AG04450 (cell line): Measurements from ENCODE around the gene SFTPB. TPM values are rescaled to one million over a fixed set of nuclear protein-coding genes. Genes with fewer than 3 reads are reported as not detected.
"Not testable (repeated sequence)": the region's sequence is repeated elsewhere in the genome, so short reads cannot be mapped to it uniquely, and the experiment has no call there.

Experiments used
- CTCF ChIA-PET: fragments of 300-600, 350-600 bp; formaldehyde crosslinking; extraction: SDS; loops from one replicate; lab custom pipeline; 2022; ENCODE audit warnings: antibody characterized with exemption, inconsistent platforms; lab: Charles Lee
- POLR2A ChIA-PET: fragments of 350-600 bp; formaldehyde crosslinking; extraction: SDS; loops from one replicate; lab custom pipeline; 2021; ENCODE audit warnings: antibody characterized with exemption, inconsistent platforms; lab: Yijun Ruan, JAX
- DNase-seq: peaks from one replicate; pipeline ENCODE4 v3.0.0-alpha.2; 2011; ENCODE audit warnings: low read depth, low spot score
- H3K27ac ChIP-seq: one replicate; pipeline ENCODE4 v1.5.1; 2012; ENCODE audit warnings: low read depth, low read length, control low read depth
- H3K27me3 ChIP-seq: one replicate; pipeline ENCODE4 v1.6.0; 2012; ENCODE audit warnings: low read length; ENCODE audit not compliant: control insufficient read depth, insufficient read depth
- H3K4me3 ChIP-seq: 2 replicates; pipeline ENCODE4 v1.5.1; 2011; ENCODE audit warnings: mild to moderate bottlenecking, low read depth, low read length, control low read depth
- H3K9me3 ChIP-seq: 2 replicates; pipeline ENCODE4 v1.5.1; 2012; ENCODE audit warnings: low read length; ENCODE audit not compliant: control insufficient read depth, insufficient read depth
- polyA plus RNA-seq: library from polyadenylated mRNA; depleted of rRNA; stranded (reverse); fragments of >200 nt; gene quantifications from 2 replicates; pipeline ENCODE4 v1.2.3, GENCODE V29; 2011
- TF ChIP-seq, protein P1 (sequence below): IDR thresholded peaks from 2 replicates; pipeline ENCODE4 v1.5.1; 2011; ENCODE audit warnings: low read depth, low read length, control low read depth, inconsistent platforms

SFTPB gene
- polyA plus RNA-seq, 1 experiment: not detected

DNA sequence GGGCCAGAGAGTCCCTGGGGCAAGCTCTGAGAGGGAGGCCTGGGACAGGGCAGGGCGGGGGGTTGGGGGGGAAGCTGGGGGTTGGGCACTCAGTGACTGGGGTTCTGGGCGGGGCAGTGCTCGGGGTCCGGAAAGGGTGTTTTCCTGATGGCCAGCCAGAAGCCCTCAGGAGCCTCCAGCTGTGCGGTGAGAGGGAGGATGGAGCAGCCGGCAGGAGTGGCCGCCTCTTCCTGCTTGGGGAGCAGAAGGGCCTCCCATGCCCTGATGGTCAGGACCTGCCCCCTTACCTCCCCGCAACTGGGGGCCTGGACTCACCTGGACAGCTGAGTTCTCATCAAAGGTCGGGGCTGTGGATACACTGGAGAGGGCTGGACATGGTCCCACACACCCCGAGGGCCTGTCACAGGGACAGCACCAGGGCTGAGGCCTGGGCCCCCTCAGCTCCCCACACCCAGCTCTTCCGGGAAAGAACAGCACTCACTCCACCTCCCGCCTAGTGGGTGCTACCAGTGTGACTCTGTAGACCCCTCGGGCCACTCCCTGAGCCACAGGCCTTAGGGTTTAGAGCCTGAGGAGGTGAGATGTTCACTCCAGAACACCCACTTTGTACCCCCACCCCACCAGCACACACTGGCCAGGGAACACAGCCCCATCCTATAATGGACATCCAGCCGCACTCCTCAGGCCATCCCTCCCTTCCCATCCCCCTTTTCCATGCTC lies 6.7 kb downstream of the SFTPB start:
- ChIA-PET CTCF (interaction anchor here (0.6 to 3.4 kb wide), 2 partner anchors 13 to 18 kb away, joined by 4 to 11 read pairs; no protein-coding TSS in a partner anchor), POLR2A (interaction anchor here (1.1 kb wide), 1 partner anchor 8 kb away, joined by 3 read pairs; no protein-coding TSS in a partner anchor)
- H3K4me3 ChIP-seq: no peak overlapping the region
- no peaks in the 10 kb centered on the region for H3K27me3 ChIP-seq
- no peaks in the 10 kb centered on the region; the same call in 1 of the 2 replicates for H3K9me3 ChIP-seq
- TF ChIP-seq, protein P1, sequence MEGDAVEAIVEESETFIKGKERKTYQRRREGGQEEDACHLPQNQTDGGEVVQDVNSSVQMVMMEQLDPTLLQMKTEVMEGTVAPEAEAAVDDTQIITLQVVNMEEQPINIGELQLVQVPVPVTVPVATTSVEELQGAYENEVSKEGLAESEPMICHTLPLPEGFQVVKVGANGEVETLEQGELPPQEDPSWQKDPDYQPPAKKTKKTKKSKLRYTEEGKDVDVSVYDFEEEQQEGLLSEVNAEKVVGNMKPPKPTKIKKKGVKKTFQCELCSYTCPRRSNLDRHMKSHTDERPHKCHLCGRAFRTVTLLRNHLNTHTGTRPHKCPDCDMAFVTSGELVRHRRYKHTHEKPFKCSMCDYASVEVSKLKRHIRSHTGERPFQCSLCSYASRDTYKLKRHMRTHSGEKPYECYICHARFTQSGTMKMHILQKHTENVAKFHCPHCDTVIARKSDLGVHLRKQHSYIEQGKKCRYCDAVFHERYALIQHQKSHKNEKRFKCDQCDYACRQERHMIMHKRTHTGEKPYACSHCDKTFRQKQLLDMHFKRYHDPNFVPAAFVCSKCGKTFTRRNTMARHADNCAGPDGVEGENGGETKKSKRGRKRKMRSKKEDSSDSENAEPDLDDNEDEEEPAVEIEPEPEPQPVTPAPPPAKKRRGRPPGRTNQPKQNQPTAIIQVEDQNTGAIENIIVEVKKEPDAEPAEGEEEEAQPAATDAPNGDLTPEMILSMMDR: no peak
- no peak for DNase-seq
- H3K27ac ChIP-seq: no peak overlapping the region

DNA sequence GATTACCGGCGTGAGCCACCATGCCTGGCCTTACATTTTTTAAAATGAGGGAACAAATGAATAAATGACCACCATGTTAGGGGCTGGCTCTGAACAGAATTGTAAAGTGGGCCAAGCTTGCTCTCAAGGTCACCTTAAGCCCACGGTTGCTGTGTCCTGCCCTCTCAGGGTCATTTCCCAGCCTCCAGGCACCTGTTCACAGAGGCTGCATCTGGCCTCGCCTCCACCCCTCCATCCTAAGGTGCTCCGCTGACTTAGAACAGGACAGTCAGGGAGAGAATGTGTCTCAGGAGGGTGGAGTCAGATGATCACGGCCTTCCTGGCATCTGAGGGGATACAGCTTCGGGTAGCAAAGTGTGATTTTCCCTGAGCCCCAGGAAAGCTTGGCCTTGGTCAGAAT lies 7.3 kb downstream of the SFTPB start:
- H3K27me3 ChIP-seq: no peaks in the 10 kb centered on the region
- H3K4me3 ChIP-seq: no peak overlapping the region
- no peak overlapping the region for H3K27ac ChIP-seq
- H3K9me3 ChIP-seq: no peaks in the 10 kb centered on the region; the same call in 1 of the 2 replicates
- CTCF ChIA-PET: interaction anchor here (0.6 to 3.4 kb wide), 3 partner anchors 12 to 53 kb away, joined by 4 to 11 read pairs (median 4); no protein-coding TSS in a partner anchor
- no peak for DNase-seq
- POLR2A ChIA-PET: interaction anchor here (1.1 kb wide), 1 partner anchor 8 kb away, joined by 3 read pairs; no protein-coding TSS in a partner anchor
- TF ChIP-seq, protein P1: no peak

DNA sequence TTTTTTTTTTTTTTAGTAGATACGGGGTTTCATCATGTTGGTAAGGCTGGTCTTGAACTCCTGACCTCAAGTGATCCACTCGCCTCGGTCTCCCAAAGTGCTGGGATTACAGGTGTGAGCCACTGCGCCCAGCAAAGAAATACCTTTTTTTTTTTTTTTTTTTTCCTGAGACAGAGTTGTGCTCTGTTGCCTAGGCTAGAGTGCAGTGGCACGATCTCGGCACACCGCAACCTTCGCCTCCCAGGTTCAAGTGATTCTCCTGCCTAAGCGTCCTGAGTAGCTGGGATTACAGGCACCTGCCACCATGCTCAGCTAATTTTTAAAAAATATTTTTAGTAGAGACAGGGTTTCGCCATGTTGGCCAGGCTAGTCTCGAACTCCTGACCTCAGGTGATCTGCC lies 7.7 kb downstream of the SFTPB start:
- not testable (repeated sequence) for H3K27me3 ChIP-seq, H3K9me3 ChIP-seq, H3K27ac ChIP-seq, H3K4me3 ChIP-seq, DNase-seq
- POLR2A ChIA-PET: interaction anchor here (1.1 kb wide), 1 partner anchor 7 kb away, joined by 3 read pairs; no protein-coding TSS in a partner anchor
- CTCF ChIA-PET: interaction anchor here (0.7 to 3.4 kb wide), 2 partner anchors 12 to 54 kb away, joined by 4 to 11 read pairs; no protein-coding TSS in a partner anchor

DNA sequence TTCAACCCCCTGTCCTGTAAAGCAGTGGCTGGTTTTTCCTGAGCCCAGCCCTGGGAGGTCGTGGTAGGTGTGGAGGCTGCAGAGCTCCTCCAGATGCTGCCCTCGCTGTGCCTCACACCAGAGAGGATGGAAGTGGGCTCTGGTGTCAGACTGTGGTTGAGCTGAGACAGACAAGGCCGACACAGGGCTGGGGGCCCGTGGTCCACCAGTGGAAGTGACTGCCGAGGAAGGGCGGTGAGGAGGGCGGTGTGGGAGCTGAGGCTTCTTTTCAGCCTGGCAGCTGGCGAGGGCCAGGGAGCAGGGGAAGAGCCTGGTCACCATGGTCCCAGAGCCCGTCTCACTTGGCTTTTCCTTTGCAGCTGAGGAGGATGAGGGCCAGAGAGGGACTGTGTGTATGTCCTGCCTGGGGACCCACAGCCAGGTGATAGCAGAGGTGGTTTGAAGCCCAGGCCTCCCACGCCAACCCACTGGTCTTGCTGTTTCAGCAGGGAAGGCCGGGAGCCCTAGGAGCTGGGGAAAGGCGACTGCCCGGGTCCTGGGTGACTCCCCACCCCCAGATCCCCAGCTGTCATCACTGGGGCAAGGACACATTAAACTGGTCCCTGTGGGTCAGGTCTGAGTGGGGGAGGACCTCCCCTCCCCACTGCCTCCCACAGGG lies 8.5 kb downstream of the SFTPB start:
- no peak overlapping the region for H3K4me3 ChIP-seq
- CTCF ChIA-PET: interaction anchor here (0.6 to 3.5 kb wide), 5 partner anchors 11 to 139 kb away, joined by 3 to 12 read pairs (median 5); no protein-coding TSS in a partner anchor
- H3K27me3 ChIP-seq: no peaks in the 10 kb centered on the region
- TF ChIP-seq, protein P1: no peak
- no peak for DNase-seq
- POLR2A ChIA-PET: interaction anchor here (1.3 kb wide), 1 partner anchor 10 kb away, joined by 3 read pairs; no protein-coding TSS in a partner anchor
- H3K27ac ChIP-seq: no peak overlapping the region
- no peaks in the 10 kb centered on the region; the same call in 1 of the 2 replicates for H3K9me3 ChIP-seq

DNA sequence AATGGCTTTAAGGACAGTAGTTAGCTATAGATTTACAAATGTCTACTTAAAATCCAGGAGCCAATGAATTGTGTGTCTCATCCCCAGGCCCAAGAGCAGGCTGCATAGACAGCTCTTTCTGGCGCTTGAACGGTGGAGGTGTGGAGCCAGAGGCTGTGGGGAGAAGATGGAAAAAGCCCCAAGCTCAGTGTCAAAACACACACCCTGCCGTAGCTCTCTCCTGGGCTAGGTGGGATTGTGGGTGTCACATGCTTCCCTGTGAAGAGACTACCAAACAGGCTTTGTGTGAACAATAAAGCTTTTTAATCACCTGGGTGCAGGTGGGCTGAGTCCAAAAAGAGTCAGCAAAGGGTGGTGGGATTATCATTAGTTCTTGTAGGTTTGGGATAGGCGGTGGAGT lies 10.6 kb downstream of the SFTPB start:
- ChIA-PET CTCF (interaction anchor here (0.6 to 3.5 kb wide), 6 partner anchors 9 to 92 kb away, joined by 3 to 12 read pairs (median 4); no protein-coding TSS in a partner anchor), POLR2A (interaction anchor here (1.0 kb wide), 1 partner anchor 41 kb away, joined by 3 read pairs; the partner anchor contains the start of gene USP39)
- not testable (repeated sequence) for H3K4me3 ChIP-seq, H3K27me3 ChIP-seq, H3K27ac ChIP-seq, DNase-seq, H3K9me3 ChIP-seq
